ENCODE measurements around the gene CPNE6.

Gene CPNE6

DNA sequence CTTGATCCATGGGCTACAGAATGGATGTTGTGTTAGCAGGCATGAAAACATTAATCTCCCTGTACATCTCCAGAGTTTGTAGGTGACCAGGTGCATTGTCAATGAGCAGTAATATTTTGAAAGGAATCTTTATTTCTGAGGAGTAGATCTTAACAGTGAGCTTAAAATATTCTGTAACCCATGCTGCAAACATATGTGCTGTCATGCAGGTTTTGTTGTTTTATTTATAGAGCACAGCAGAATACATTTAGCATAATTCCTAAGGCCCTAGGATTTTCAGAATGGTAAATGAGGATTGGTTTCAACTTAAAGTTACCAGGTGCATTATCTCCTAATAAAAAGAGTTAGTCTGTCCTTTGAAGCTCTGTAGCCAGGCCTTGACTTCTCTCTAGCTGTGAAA, 55.6 kb downstream of the CPNE6 start:
- no peak for DNase-seq (ENCODE audit: low read depth in 1 of 2, low spot score in 1 of 2)

DNA sequence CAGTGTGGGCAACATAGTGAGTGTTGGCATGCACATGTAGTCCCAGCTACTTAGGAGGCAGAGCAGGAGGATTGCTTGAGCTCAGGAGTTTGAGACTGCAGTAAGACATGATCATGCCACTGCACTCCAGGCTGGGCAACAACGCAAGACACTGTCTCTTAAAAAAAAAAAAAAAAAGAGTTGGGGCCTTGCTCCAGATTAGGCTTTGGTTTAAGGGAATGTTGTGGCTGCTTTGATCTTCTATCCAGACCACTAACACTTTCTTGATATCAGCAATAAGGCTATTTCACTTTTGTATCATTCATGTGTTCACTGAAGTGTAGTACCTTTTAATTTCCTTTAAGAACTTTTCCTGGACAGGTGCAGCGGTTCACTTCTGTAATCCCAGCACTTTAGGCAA, 56.3 kb downstream of the CPNE6 start:
- no peak for DNase-seq (ENCODE audit: low read depth in 1 of 2, low spot score in 1 of 2)

Measured in stimulated activated CD4-positive, alpha-beta T cell treated with anti-CD3 and anti-CD28 coated beads, Interleukin-15, amount 100 ng/mL, for 1 hour (primary cell).